SW480 (cell line): ENCODE data around the gene ACSF3.
"Not testable (repeated sequence)": the region's sequence is repeated elsewhere in the genome, so short reads cannot be mapped to it uniquely, and the experiment has no call there.

Experiments
- DNase-seq: peaks from one replicate; pipeline ENCODE4 v3.0.0-alpha.2; 2016; ENCODE audit warnings: low spot score

The ACSF3 gene

GRCh38 chr16:89073346-89074071 is 20.1 kb upstream of the ACSF3 start:
- DNase-seq, result no peak

GRCh38 chr16:89074072-89074674 is 19.5 kb upstream of the ACSF3 start:
- DNase-seq, result not testable (repeated sequence)

- DNase-seq, result no peak
Observed at GRCh38 chr16:89074803-89075688, 18.6 kb upstream of the ACSF3 start.

- no peak for DNase-seq
Observed at GRCh38 chr16:89076159-89076558, 17.5 kb upstream of the ACSF3 start.

GRCh38 chr16:89077076-89077475 is 16.6 kb upstream of the ACSF3 start:
- DNase-seq, result no peak

- DNase-seq, result no peak
Observed at GRCh38 chr16:89078172-89078571, 15.5 kb upstream of the ACSF3 start.

- no peak for DNase-seq
Observed at GRCh38 chr16:89079434-89079980, 14.1 kb upstream of the ACSF3 start.

- DNase-seq, result no peak
Observed at GRCh38 chr16:89080196-89080853, 13.3 kb upstream of the ACSF3 start.

GRCh38 chr16:89081556-89081955 is 12.1 kb upstream of the ACSF3 start:
- no peak for DNase-seq

GRCh38 chr16:89084411-89084810 is 9.2 kb upstream of the ACSF3 start:
- DNase-seq, result no peak

- no peak for DNase-seq
Observed at GRCh38 chr16:89084814-89085612, 8.6 kb upstream of the ACSF3 start.

GRCh38 chr16:89085755-89086154 is 7.9 kb upstream of the ACSF3 start:
- no peak for DNase-seq

GRCh38 chr16:89087922-89088497 is 5.6 kb upstream of the ACSF3 start:
- no peak for DNase-seq

GRCh38 chr16:89089120-89089519 is 4.5 kb upstream of the ACSF3 start:
- no peak for DNase-seq

- no peak for DNase-seq
Observed at GRCh38 chr16:89090182-89090630, 3.4 kb upstream of the ACSF3 start.

GRCh38 chr16:89090669-89091426 is 2.8 kb upstream of the ACSF3 start:
- DNase-seq, result no peak

- no peak for DNase-seq
Observed at GRCh38 chr16:89092013-89092412, 1.6 kb upstream of the ACSF3 start.

GRCh38 chr16:89093252-89093601 is 425 bp upstream of the ACSF3 start:
- not testable (repeated sequence) for DNase-seq

- DNase-seq, result no peak
Observed at GRCh38 chr16:89094252-89094879, 714 bp downstream of the ACSF3 start.

GRCh38 chr16:89094880-89095258 is 1.2 kb downstream of the ACSF3 start:
- DNase-seq, result no peak
